ENCODE measurements around the gene COL1A2. TPM values are rescaled to one million over a fixed set of nuclear protein-coding genes. Genes with fewer than 3 reads are reported as not detected.

The COL1A2 gene
- total RNA-seq, 1 donor from 2014 or later = 169 TPM

- no peaks in the 10 kb centered on the region for H3K9me3 Mint-ChIP-seq (ENCODE audit: unreplicated experiment)
- no peak overlapping the region for H3K27ac Mint-ChIP-seq (ENCODE audit: unreplicated experiment)
- H3K36me3 Mint-ChIP-seq (ENCODE audit: low read depth, unreplicated experiment) = no peaks in the 10 kb centered on the region
- no peak overlapping the region for H3K4me3 Mint-ChIP-seq (ENCODE audit: unreplicated experiment)
- no peak for DNase-seq (ENCODE audit: low spot score)
- TF ChIP-seq CTCF (IDR thresholded peaks at IDR 0.05; ENCODE audit: unreplicated experiment) = no peak
- H3K27me3 Mint-ChIP-seq (ENCODE audit: unreplicated experiment) = peaks cover 1% of the 10 kb centered on the region
- no peaks in the 10 kb centered on the region for H3K4me1 Mint-ChIP-seq (ENCODE audit: unreplicated experiment)
Measured at GRCh38 chr7:94452239-94452638, 57.5 kb downstream of the COL1A2 start.

DNA sequence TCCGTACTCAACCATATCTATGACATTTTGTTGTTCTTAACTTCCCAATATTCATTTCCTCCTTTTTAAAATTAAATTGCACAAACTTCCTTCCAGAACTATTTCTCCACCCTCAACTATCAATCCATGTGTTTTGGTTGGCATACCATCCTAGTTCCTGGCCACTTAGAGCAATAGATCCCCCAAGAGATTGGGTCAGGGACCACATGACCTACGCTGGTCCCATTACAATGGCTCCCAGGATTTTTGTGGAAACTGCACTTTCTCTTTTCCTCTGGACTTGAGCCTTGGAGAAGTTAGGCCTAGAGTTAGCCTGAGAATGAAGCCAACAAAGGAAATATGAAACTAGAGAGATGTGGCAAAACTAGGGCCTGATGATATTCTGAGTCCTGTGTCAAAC lies 59.2 kb downstream of the COL1A2 start:
- TF ChIP-seq CTCF (IDR thresholded peaks at IDR 0.05; ENCODE audit: unreplicated experiment) = no peak
- Mint-ChIP-seq H3K4me3 (ENCODE audit: unreplicated experiment) (no peak overlapping the region), H3K27me3 (ENCODE audit: unreplicated experiment) (peaks cover 1% of the 10 kb centered on the region), H3K4me1 (ENCODE audit: unreplicated experiment) (no peaks in the 10 kb centered on the region), H3K36me3 (ENCODE audit: low read depth, unreplicated experiment) (no peaks in the 10 kb centered on the region), H3K9me3 (ENCODE audit: unreplicated experiment) (no peaks in the 10 kb centered on the region), H3K27ac (ENCODE audit: unreplicated experiment) (no peak overlapping the region)
- no peak for DNase-seq (ENCODE audit: low spot score)

DNA sequence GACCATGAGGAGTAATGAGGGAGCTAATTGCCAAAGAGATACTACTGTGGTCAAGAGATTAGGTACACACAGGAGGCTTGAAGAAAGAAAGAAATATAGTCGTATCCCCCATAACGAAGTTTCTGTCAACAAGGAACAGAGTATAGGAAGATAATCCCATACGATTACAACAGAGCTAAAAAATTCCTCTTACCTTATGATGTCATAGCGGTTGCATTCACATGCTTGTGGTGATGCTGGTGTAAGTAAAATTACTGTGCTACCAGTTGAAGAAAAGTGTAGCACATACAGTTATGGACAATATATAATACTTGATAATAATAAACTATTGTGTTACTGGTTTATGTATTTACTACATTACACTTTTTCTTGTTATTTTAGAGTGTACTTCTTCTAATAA lies 63.3 kb downstream of the COL1A2 start:
- Mint-ChIP-seq H3K9me3 (ENCODE audit: unreplicated experiment) (no peaks in the 10 kb centered on the region), H3K27me3 (ENCODE audit: unreplicated experiment) (no peaks in the 10 kb centered on the region), H3K4me1 (ENCODE audit: unreplicated experiment) (no peaks in the 10 kb centered on the region), H3K36me3 (ENCODE audit: low read depth, unreplicated experiment) (no peaks in the 10 kb centered on the region), H3K4me3 (ENCODE audit: unreplicated experiment) (no peak overlapping the region), H3K27ac (ENCODE audit: unreplicated experiment) (no peak overlapping the region)
- no peak for DNase-seq (ENCODE audit: low spot score)
- no peak for TF ChIP-seq CTCF (IDR thresholded peaks at IDR 0.05; ENCODE audit: unreplicated experiment)

GRCh38 chr7:94466516-94466915 lies 71.8 kb downstream of the COL1A2 start:
- TF ChIP-seq CTCF (IDR thresholded peaks at IDR 0.05; ENCODE audit: unreplicated experiment) = no peak
- DNase-seq (ENCODE audit: low spot score) = no peak
- H3K9me3 Mint-ChIP-seq (ENCODE audit: unreplicated experiment) = no peaks in the 10 kb centered on the region

DNA sequence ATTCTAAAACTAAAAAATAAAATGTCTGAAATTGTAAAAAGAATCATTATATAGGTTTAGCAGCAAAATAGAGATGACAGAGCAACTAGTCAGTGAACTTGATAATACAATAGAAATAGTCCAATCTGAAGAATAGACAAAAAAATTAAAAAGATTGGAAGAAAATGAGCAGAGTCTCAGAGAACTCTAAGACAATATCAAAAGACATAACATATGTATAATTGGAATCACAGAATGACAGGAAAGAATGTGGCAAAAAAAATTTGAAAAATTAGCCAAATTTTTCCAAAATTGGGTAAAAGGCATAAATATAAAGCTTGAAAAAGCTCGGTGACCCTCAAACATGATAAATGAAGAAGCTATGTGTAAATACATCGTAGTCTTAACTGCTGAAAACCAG lies 76.9 kb downstream of the COL1A2 start:
- Mint-ChIP-seq H3K27me3 (ENCODE audit: unreplicated experiment) (no peaks in the 10 kb centered on the region), H3K36me3 (ENCODE audit: low read depth, unreplicated experiment) (no peaks in the 10 kb centered on the region), H3K9me3 (ENCODE audit: unreplicated experiment) (no peaks in the 10 kb centered on the region), H3K27ac (ENCODE audit: unreplicated experiment) (no peak overlapping the region), H3K4me3 (ENCODE audit: unreplicated experiment) (no peak overlapping the region), H3K4me1 (ENCODE audit: unreplicated experiment) (no peaks in the 10 kb centered on the region)
- no peak for TF ChIP-seq CTCF (IDR thresholded peaks at IDR 0.05; ENCODE audit: unreplicated experiment)
- no peak for DNase-seq (ENCODE audit: low spot score)

More at GRCh38 chr7:94466516-94466915, 71.8 kb downstream of the COL1A2 start:
- Mint-ChIP-seq H3K27me3 (ENCODE audit: unreplicated experiment) (no peaks in the 10 kb centered on the region), H3K36me3 (ENCODE audit: low read depth, unreplicated experiment) (no peaks in the 10 kb centered on the region), H3K4me1 (ENCODE audit: unreplicated experiment) (no peaks in the 10 kb centered on the region), H3K4me3 (ENCODE audit: unreplicated experiment) (no peak overlapping the region), H3K27ac (ENCODE audit: unreplicated experiment) (no peak overlapping the region)
